ENCODE results near the gene SF3A2.

- TF ChIP-seq CTCF (IDR thresholded peaks at IDR 0.05 in 8 of 11, conservative IDR thresholded peaks at IDR 0.05 in 3 of 11) (no peak), POLR2A (IDR thresholded peaks at IDR 0.05) (no peak), POLR2AphosphoS5 (IDR thresholded peaks at IDR 0.05) (no peak)
Measured at GRCh38 chr19:2259336-2259735, 22.7 kb downstream of the SF3A2 start.
